ENCODE results near the gene RIOX2. TPM values are rescaled to one million over a fixed set of nuclear protein-coding genes. Genes with fewer than 3 reads are reported as not detected.

RIOX2 gene
- total RNA-seq, 1 donor from 2014 or later, result 13.4 TPM

GRCh38 chr3:97970956-97971620 is 1.1 kb downstream of the RIOX2 start:
- DNase-seq (ENCODE audit: low spot score), result no peak
- H3K4me3 Mint-ChIP-seq (ENCODE audit: unreplicated experiment), result peak overlapping the region; percentile 91
- peaks cover 4% of the 10 kb centered on the region for H3K27me3 Mint-ChIP-seq (ENCODE audit: unreplicated experiment)
- H3K27ac Mint-ChIP-seq (ENCODE audit: unreplicated experiment), result no peak overlapping the region
- H3K36me3 Mint-ChIP-seq (ENCODE audit: low read depth, unreplicated experiment), result no peaks in the 10 kb centered on the region
- H3K4me1 Mint-ChIP-seq (ENCODE audit: unreplicated experiment), result peaks cover 5% of the 10 kb centered on the region
- TF ChIP-seq, protein P1, sequence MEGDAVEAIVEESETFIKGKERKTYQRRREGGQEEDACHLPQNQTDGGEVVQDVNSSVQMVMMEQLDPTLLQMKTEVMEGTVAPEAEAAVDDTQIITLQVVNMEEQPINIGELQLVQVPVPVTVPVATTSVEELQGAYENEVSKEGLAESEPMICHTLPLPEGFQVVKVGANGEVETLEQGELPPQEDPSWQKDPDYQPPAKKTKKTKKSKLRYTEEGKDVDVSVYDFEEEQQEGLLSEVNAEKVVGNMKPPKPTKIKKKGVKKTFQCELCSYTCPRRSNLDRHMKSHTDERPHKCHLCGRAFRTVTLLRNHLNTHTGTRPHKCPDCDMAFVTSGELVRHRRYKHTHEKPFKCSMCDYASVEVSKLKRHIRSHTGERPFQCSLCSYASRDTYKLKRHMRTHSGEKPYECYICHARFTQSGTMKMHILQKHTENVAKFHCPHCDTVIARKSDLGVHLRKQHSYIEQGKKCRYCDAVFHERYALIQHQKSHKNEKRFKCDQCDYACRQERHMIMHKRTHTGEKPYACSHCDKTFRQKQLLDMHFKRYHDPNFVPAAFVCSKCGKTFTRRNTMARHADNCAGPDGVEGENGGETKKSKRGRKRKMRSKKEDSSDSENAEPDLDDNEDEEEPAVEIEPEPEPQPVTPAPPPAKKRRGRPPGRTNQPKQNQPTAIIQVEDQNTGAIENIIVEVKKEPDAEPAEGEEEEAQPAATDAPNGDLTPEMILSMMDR (IDR thresholded peaks at IDR 0.05; ENCODE audit: unreplicated experiment), result no peak
- no peaks in the 10 kb centered on the region for H3K9me3 Mint-ChIP-seq (ENCODE audit: unreplicated experiment)

GRCh38 chr3:97970156-97970555 is 2.1 kb downstream of the RIOX2 start:
- no peaks in the 10 kb centered on the region for H3K9me3 Mint-ChIP-seq (ENCODE audit: unreplicated experiment)
- H3K4me3 Mint-ChIP-seq (ENCODE audit: unreplicated experiment), result no peak overlapping the region
- no peak overlapping the region for H3K27ac Mint-ChIP-seq (ENCODE audit: unreplicated experiment)
- no peak for DNase-seq (ENCODE audit: low spot score)
- no peaks in the 10 kb centered on the region for H3K36me3 Mint-ChIP-seq (ENCODE audit: low read depth, unreplicated experiment)
- TF ChIP-seq, protein P1 (IDR thresholded peaks at IDR 0.05; ENCODE audit: unreplicated experiment), result no peak
- peaks cover 4% of the 10 kb centered on the region for H3K27me3 Mint-ChIP-seq (ENCODE audit: unreplicated experiment)
- peaks cover 5% of the 10 kb centered on the region for H3K4me1 Mint-ChIP-seq (ENCODE audit: unreplicated experiment)

DNA sequence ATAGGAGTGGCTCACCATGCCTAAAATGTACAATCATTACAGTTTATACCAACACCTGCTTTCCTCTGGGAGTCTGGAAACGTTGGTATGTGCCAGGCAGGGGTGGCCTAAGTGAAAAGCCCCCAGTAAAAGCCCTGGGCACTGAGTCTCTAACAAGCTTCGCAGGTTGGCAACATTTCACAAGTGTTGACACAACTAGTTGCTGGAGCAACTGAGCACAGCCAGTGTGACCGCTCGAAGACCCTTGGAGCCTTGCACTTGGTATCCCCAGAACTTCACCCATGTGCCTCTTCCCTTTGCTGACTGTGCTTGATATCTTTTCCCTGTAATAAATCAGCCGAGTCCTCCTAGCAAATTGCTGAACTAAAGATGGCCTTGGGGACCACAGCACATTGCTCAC is 2.7 kb downstream of the RIOX2 start:
- Mint-ChIP-seq H3K27me3 (ENCODE audit: unreplicated experiment) (peaks cover 6% of the 10 kb centered on the region), H3K4me1 (ENCODE audit: unreplicated experiment) (peaks cover 5% of the 10 kb centered on the region), H3K9me3 (ENCODE audit: unreplicated experiment) (no peaks in the 10 kb centered on the region), H3K27ac (ENCODE audit: unreplicated experiment) (no peak overlapping the region), H3K4me3 (ENCODE audit: unreplicated experiment) (no peak overlapping the region), H3K36me3 (ENCODE audit: low read depth, unreplicated experiment) (no peaks in the 10 kb centered on the region)
- TF ChIP-seq, protein P1 (IDR thresholded peaks at IDR 0.05; ENCODE audit: unreplicated experiment), result no peak
- no peak for DNase-seq (ENCODE audit: low spot score)

DNA sequence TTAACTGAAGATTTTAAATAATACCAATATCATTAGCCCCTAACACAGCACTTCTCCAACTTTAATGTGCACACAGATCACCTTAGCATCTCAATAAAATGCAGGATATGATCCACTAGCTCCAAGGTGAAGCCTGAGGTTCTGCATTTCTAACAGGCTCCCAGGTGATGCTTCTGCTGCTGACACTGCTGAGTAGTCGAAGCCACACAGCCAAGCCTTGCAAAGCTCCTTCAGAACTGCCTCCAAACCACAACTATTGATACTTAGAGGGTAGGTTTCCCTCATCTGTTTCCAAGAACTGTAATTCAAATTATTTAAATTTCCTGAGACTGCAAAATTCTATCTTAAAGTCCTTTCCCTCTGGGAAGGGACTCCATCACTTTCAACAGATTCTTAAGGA is 3.9 kb downstream of the RIOX2 start:
- no peak for DNase-seq (ENCODE audit: low spot score)
- no peaks in the 10 kb centered on the region for H3K36me3 Mint-ChIP-seq (ENCODE audit: low read depth, unreplicated experiment)
- H3K9me3 Mint-ChIP-seq (ENCODE audit: unreplicated experiment), result no peaks in the 10 kb centered on the region
- H3K27me3 Mint-ChIP-seq (ENCODE audit: unreplicated experiment), result peaks cover 6% of the 10 kb centered on the region
- H3K27ac Mint-ChIP-seq (ENCODE audit: unreplicated experiment), result no peak overlapping the region
- TF ChIP-seq, protein P1 (IDR thresholded peaks at IDR 0.05; ENCODE audit: unreplicated experiment), result no peak
- H3K4me1 Mint-ChIP-seq (ENCODE audit: unreplicated experiment), result peaks cover 5% of the 10 kb centered on the region
- no peak overlapping the region for H3K4me3 Mint-ChIP-seq (ENCODE audit: unreplicated experiment)

DNA sequence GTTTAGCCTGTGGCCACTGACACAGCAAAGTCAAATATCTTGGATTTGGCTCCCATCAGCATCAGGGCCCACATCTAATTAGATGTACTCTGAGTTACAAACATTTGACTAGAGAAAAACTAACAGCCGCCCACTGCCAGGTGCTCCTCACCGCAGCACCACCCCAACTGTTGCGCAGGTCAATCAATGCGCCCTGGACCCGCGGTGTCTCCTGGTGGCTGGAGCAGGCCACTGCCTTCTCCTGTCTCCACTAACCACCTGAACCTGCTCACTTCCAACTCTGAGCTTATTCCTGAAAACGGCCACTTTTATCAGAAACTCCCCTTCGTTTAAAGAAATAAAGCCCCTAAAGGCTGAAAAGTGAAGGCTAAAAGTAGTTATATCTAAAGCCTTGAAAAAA is 4.3 kb downstream of the RIOX2 start:
- peaks cover 5% of the 10 kb centered on the region for H3K27me3 Mint-ChIP-seq (ENCODE audit: unreplicated experiment)
- H3K36me3 Mint-ChIP-seq (ENCODE audit: low read depth, unreplicated experiment), result no peaks in the 10 kb centered on the region
- DNase-seq (ENCODE audit: low spot score), result no peak

More for the DNA sequence above, 4.3 kb downstream of the RIOX2 start:
- H3K9me3 Mint-ChIP-seq (ENCODE audit: unreplicated experiment), result no peaks in the 10 kb centered on the region
- TF ChIP-seq, protein P1 (IDR thresholded peaks at IDR 0.05; ENCODE audit: unreplicated experiment), result no peak
- H3K4me1 Mint-ChIP-seq (ENCODE audit: unreplicated experiment), result peaks cover 5% of the 10 kb centered on the region
- H3K4me3 Mint-ChIP-seq (ENCODE audit: unreplicated experiment), result no peak overlapping the region
- H3K27ac Mint-ChIP-seq (ENCODE audit: unreplicated experiment), result no peak overlapping the region
